ENCODE measurements around the gene ITGA2B. TPM values are rescaled to one million over a fixed set of nuclear protein-coding genes. Genes with fewer than 3 reads are reported as not detected.
A peak's percentile ranks its signal among the peaks of the same experiment; 100 is the strongest.

ITGA2B gene
- total RNA-seq, 1 experiment from 2014 or later = 8.3 TPM

DNA sequence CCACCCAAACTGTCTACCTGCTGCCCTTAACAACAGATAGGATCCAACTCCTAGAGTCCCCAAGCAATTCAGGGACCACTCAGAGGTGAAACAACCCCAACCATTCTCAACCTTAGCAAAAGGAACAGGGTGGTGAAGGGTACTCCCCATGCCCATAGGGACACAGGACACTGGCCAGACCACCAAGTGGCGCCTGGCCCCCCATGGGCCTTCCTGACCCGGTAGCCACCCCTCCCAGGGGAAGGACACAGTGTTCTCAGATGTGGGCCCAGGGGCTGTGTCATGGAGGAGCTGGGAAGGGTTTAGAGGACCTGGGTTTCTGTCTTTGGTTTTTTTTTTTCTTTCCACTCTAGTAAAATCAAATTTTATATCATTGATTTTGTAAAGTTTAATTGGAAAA lies 55.1 kb downstream of the ITGA2B start:
- no peak overlapping the region for H4K91ac ChIP-seq (ENCODE audit: insufficient read length, low read depth, low read length)
- DNase-seq = peak; percentile 27
- H4K5ac ChIP-seq (ENCODE audit: insufficient read length, low read depth, low read length) = no peak overlapping the region

More for the DNA sequence above, 55.1 kb downstream of the ITGA2B start:
- TF ChIP-seq, protein P1, sequence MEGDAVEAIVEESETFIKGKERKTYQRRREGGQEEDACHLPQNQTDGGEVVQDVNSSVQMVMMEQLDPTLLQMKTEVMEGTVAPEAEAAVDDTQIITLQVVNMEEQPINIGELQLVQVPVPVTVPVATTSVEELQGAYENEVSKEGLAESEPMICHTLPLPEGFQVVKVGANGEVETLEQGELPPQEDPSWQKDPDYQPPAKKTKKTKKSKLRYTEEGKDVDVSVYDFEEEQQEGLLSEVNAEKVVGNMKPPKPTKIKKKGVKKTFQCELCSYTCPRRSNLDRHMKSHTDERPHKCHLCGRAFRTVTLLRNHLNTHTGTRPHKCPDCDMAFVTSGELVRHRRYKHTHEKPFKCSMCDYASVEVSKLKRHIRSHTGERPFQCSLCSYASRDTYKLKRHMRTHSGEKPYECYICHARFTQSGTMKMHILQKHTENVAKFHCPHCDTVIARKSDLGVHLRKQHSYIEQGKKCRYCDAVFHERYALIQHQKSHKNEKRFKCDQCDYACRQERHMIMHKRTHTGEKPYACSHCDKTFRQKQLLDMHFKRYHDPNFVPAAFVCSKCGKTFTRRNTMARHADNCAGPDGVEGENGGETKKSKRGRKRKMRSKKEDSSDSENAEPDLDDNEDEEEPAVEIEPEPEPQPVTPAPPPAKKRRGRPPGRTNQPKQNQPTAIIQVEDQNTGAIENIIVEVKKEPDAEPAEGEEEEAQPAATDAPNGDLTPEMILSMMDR (conservative IDR thresholded peaks at IDR 0.05) = no peak
- Mint-ChIP-seq H3K27me3 (ENCODE audit: low read depth) (peaks cover 1% of the 10 kb centered on the region; the same call in 1 of the 2 replicates), H3K9me3 (no peaks in the 10 kb centered on the region), H3K4me3 (no peak overlapping the region), H3K4me1 (peaks cover 13 to 15% of the 10 kb centered on the region in 2 experiments), H3K27ac (peak overlapping the region in 1 of 3 experiments; percentile 44; a peak in 2 of 7 replicates), H3K36me3 (ENCODE audit: insufficient read depth in 1 of 3, low read depth in 3 of 3) (no peaks in the 10 kb centered on the region)
- Histone ChIP-seq H3K18ac (ENCODE audit: insufficient read length, low read depth, low read length) (no peak overlapping the region), H3K23me2 (ENCODE audit: insufficient read length, low read depth, low read length, poor library complexity, severe bottlenecking) (no peaks in the 10 kb centered on the region), H3K27me3 (ENCODE audit: insufficient read depth, low read length) (no peaks in the 10 kb centered on the region), H4K20me1 (ENCODE audit: control insufficient read depth, insufficient read depth, insufficient read length) (no peaks in the 10 kb centered on the region), H3T11ph (ENCODE audit: low read length) (no peak overlapping the region), H2AK5ac (ENCODE audit: insufficient read length, low read length) (no peak overlapping the region), H2AFZ (ENCODE audit: low read length) (no peak overlapping the region), H3K79me1 (ENCODE audit: insufficient read depth, low read depth, low read length, poor library complexity, severe bottlenecking) (no peaks in the 10 kb centered on the region), H2BK120ac (ENCODE audit: low read depth, low read length, poor library complexity, severe bottlenecking) (no peak overlapping the region), H3K14ac (ENCODE audit: insufficient read depth, low read length) (no peak overlapping the region), H2BK12ac (ENCODE audit: insufficient read length, low read depth, low read length) (no peak overlapping the region), H2BK15ac (ENCODE audit: low read depth, low read length) (no peak overlapping the region), H3K4ac (ENCODE audit: low read depth, low read length) (no peak overlapping the region), H2BK5ac (ENCODE audit: insufficient read length, low read length) (no peak overlapping the region), H3K56ac (ENCODE audit: insufficient read length, low read depth, low read length) (no peak overlapping the region), H3K23ac (ENCODE audit: insufficient read length, low read depth, low read length) (no peak overlapping the region), H3K9ac (ENCODE audit: extremely low read depth, insufficient read length, low read length) (no peak overlapping the region), H3K4me1 (ENCODE audit: insufficient read depth, low read length) (no peaks in the 10 kb centered on the region), H2BK20ac (ENCODE audit: low read depth, low read length, poor library complexity, severe bottlenecking) (no peak overlapping the region), H3K27ac (ENCODE audit: insufficient read length, low read depth, low read length) (no peak overlapping the region), H3K4me2 (ENCODE audit: insufficient read depth, insufficient read length, low read length) (no peak overlapping the region), H3K79me2 (ENCODE audit: insufficient read depth, low read length) (no peaks in the 10 kb centered on the region), H4K8ac (replicated peaks; ENCODE audit: insufficient read length, low read depth, low read length) (no peak overlapping the region), H3K9me3 (ENCODE audit: control insufficient read depth, low read depth, low read length) (no peaks in the 10 kb centered on the region)
- WGBS (ENCODE audit: extremely low coverage, insufficient read length, low lambda C conversion rate) = no CpG with 5 or more reads among the region's 2 CpGs

All from H9 (cell line).